Skeletal muscle tissue (tissue), 4 donors: ENCODE results near the gene COL17A1. TPM values are rescaled to one million over a fixed set of nuclear protein-coding genes. Genes with fewer than 3 reads are reported as not detected.

Source experiments
- H3K27ac ChIP-seq: one replicate; pipeline ENCODE4 v1.7.0; 2013; ENCODE audit warnings: mild to moderate bottlenecking, low read depth, low read length, inconsistent platforms
- H3K27me3 ChIP-seq, 3 donors: one replicate each; pipeline ENCODE4 v1.7.0; 2013; ENCODE audit warnings: low read length in 3 of 3; ENCODE audit not compliant: control insufficient read depth in 3 of 3, insufficient read depth in 3 of 3
- H3K36me3 ChIP-seq, 3 donors: one replicate each; pipeline ENCODE4 v1.7.0; 2013; ENCODE audit warnings: low read length in 3 of 3; ENCODE audit not compliant: control insufficient read depth in 3 of 3, insufficient read depth in 3 of 3
- H3K4me1 ChIP-seq, 3 donors: one replicate each; pipeline ENCODE4 v1.7.0; 2013; ENCODE audit warnings: low read length in 3 of 3, mild to moderate bottlenecking in 3 of 3; ENCODE audit not compliant: control insufficient read depth in 3 of 3, insufficient read depth in 3 of 3
- H3K4me3 ChIP-seq, 3 donors: one replicate each; pipeline ENCODE4 v1.7.0; 2013; ENCODE audit warnings: low read length in 3 of 3
- H3K9ac ChIP-seq, 3 donors: one replicate each; pipeline ENCODE4 v1.7.0; 2013; ENCODE audit warnings: low read length in 3 of 3, mild to moderate bottlenecking in 3 of 3, moderate library complexity in 2 of 3, low read depth in 1 of 3
- H3K9me3 ChIP-seq, 3 donors: one replicate each; pipeline ENCODE4 v1.7.0; 2013; ENCODE audit warnings: low read length in 3 of 3; ENCODE audit not compliant: control insufficient read depth in 3 of 3
- total RNA-seq: library from RNA; depleted of rRNA; stranded (reverse); fragments of >200 nt; gene quantifications from one replicate; pipeline ENCODE4 v1.2.3, GENCODE V29; 2014
- donor health status: Osteomylitis.

Gene COL17A1
- total RNA-seq, 1 donor from 2014 or later: under 0.01 TPM

DNA sequence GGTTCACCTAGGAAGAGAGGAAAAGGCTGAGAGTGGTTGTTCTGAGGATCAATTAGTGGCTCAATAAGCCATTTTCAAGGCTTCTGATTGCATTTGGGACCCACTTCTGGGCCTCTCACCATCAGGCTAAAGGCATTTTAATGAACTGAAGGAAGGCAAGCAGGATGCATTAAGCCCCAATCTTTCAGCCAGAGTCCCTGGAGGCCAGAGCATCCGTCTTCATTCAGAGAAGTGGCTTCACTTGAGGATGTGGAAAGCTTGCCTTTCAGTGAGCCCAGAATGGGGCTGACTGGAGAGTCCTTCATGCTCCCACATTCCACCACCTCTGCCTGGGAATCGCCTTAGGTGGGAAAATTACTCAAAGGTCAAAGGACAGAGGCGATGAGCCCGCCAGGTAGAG lies 41.8 kb downstream of the COL17A1 start:
- H3K9me3 ChIP-seq: no peaks in the 10 kb centered on the region
- H3K9ac ChIP-seq: no peak overlapping the region
- H3K4me3 ChIP-seq: no peak overlapping the region
- peaks cover 0 to under 1% (median 0%) of the 10 kb centered on the region in 3 donors for H3K27me3 ChIP-seq
- H3K27ac ChIP-seq: no peak overlapping the region
- no peaks in the 10 kb centered on the region for H3K36me3 ChIP-seq
- H3K4me1 ChIP-seq: no peaks in the 10 kb centered on the region

DNA sequence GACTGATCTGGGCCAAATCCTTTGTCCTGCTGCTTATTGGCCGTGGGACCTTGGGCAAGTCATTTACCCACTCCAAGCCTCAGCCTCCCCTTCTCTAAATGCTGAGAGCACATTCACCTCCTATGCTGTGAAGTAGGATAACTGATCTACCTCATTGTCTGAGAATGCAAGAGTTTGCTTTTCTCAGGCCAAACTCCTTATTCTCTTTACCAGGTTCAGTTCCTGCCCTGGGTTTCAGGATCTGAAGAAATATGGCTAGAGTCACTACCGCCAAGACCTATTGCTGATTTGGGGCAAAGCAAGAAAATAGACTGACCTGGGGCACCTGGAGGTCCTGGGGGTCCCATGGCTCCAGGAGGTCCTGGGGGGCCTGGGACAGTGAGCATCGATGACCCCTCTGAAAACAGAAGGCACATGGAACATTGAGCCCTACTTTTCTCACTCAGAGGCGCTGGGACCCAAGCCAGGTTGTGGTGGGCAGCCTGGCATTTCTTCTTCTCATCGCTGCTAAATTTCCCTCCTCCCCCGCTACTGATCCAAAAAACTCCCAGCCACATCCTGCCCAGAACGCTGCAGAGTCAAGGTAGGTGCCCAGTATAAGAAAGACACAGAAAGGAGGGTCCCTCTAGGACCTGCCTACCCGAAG lies 42.4 kb downstream of the COL17A1 start:
- no peaks in the 10 kb centered on the region for H3K9me3 ChIP-seq
- H3K27ac ChIP-seq: no peak overlapping the region
- no peaks in the 10 kb centered on the region for H3K4me1 ChIP-seq
- no peaks in the 10 kb centered on the region for H3K36me3 ChIP-seq
- no peaks in the 10 kb centered on the region for H3K27me3 ChIP-seq
- H3K4me3 ChIP-seq: no peak overlapping the region
- H3K9ac ChIP-seq: no peak overlapping the region

DNA sequence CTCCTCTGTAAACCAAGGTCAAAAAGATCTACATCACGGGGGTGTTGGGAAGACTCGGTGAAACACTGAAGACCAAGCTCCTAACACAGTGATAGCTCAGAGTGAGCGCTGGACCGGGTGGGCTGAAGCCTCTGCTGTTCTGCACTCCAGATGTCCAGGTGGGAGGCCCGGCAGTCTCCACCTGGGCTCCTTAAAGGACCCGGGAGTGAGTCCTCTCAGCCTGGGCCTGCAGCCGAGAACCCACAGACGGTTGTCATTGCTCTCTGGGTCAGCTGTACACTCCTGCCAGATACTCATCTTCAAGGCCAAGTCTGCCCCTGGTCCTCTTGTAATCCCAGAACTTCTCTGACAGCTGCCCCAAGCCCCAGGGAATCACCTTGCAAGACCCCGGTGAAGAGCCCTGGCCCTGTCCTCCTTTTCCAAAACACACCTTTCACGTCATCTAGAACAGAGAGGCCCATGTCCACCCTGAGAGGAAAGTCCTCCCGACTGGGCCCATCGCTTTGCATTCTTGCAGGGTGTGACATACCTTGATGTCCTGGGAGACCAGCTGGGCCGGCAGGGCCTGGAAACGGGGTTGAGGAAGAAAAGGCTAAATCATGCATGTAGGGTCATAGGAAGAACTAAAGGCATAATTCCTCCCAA lies 43.7 kb downstream of the COL17A1 start:
- Histone ChIP-seq H3K27me3 (no peaks in the 10 kb centered on the region), H3K9ac (no peak overlapping the region), H3K36me3 (no peaks in the 10 kb centered on the region), H3K9me3 (no peaks in the 10 kb centered on the region), H3K4me3 (no peak overlapping the region), H3K4me1 (no peaks in the 10 kb centered on the region), H3K27ac (no peak overlapping the region)

DNA sequence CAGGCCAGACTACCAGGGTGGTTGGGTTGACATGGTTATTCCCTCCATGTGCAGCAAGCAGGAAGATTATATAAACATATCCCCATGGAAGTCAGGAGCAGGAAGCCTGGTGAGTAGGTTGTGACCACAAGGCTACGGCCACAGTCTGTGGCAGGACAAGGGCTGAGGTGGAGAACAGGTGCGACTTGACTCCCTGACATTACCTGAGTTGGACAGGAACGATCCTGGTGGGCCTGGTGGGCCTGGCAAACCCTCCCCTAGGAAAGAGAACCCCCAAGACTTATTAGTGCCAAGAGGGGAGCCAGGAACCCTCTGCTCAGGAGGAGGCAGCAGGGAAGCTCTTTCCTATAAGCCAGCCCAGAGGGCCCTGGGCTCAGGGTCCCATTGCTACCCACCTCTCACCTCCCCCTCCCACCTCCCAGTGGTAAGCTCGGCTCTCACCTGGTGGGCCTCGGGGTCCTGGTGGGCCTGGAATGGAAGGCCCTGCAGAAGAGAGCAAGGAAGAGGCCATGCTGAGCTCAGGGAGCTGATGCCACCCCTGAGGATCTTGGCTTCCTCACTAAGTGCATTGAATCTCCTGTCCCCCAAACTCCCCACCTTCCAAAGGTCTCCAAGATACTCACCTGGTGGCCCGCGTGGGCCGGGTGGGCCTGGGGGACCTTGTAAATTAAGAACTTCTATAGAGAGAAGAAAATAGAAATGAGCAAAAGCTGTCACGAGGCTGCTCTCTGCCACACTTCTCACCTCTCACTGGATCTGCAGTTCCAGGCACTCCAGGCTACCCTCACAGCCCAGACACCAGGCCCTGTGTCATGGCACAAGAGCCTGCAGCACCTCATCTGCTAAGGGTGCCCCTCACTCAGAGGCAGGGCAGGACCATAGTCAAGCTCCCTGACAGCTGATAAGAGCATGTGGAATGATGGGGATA lies 44.6 kb downstream of the COL17A1 start:
- H3K27me3 ChIP-seq: no peaks in the 10 kb centered on the region
- H3K4me3 ChIP-seq: no peak overlapping the region
- H3K9ac ChIP-seq: no peak overlapping the region
- H3K9me3 ChIP-seq: no peaks in the 10 kb centered on the region
- no peaks in the 10 kb centered on the region for H3K36me3 ChIP-seq
- no peak overlapping the region for H3K27ac ChIP-seq
- H3K4me1 ChIP-seq: no peaks in the 10 kb centered on the region

DNA sequence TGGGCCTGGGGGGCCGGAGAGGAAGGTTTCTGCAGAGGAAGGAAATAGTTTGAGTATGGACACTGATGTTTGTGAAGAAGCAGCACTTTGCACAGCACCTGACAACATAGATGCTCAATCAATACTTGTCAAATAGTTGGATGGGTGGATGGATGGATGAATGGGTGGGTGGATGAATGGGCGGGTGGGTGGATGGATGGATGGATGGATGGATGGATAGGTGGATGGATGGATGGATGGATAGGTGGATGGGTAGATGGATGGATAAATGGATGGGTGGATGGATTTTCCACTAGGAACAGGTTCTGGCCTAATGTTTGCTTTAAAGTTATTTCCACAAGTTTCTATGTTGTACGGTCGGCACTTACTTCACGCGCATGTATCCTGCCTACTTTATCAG lies 45.3 kb downstream of the COL17A1 start:
- Histone ChIP-seq H3K4me3 (no peak overlapping the region), H3K4me1 (no peaks in the 10 kb centered on the region), H3K36me3 (no peaks in the 10 kb centered on the region), H3K9ac (no peak overlapping the region), H3K27me3 (no peaks in the 10 kb centered on the region), H3K9me3 (no peaks in the 10 kb centered on the region), H3K27ac (no peak overlapping the region)

DNA sequence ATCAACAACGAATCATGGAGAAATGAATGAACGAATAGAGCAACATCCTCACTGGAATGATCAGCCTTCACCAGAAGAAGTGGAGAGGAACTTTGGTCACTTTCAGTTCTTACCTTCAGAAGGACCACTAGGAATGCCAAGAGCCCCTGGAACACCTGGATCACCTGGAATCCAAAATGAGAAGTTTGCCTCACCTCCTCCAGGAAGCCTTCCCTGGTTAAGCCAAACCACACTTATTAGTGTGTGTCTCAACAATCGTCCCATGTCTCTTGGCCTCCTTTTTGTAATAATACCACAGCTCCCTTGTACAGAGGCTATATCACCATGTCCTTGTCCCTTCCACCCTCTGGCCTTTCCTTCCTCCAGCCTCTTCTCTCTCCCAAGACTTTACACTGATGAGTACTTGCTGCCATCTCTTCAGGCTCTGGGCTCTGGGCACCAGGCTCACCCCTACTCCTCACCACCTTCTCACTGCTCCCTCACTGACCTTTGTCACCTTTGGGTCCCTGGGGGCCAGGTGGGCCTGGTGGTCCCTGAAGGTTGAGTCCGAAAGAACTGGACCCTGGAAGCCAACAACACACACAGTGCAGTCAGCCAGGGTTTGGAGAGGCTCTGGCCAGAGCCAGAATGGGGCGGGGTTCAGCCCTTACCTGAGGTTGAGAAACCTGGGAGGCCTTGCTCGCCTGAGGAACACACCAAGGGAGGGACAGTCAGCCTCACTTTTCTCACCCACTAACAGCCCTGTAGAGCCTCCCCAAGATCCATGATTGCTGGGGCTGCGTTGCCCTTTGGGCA lies 46.5 kb downstream of the COL17A1 start:
- Histone ChIP-seq H3K4me3 (no peak overlapping the region), H3K9me3 (no peaks in the 10 kb centered on the region), H3K36me3 (no peaks in the 10 kb centered on the region), H3K9ac (no peak overlapping the region), H3K4me1 (no peaks in the 10 kb centered on the region), H3K27ac (no peak overlapping the region), H3K27me3 (no peaks in the 10 kb centered on the region)

DNA sequence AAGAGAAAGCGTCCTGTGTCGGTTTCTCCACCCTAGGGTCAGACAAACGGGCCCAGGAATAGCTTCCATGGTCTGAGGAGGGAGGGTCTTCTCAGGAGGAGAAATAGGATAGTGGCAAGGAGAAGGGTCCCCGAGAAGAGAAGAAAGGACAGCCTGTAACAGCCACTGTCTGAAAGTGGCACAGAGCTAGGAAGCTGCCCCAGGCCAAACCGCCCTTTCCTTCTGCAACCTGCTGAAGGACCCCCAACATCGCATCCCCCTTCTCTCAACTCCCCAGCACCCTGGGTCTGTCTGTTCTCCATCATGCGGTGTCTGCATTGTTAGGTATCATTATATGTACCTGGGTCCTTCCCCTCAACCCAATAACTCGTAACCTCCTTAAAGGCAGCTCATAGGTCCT lies 47.1 kb downstream of the COL17A1 start:
- no peaks in the 10 kb centered on the region for H3K27me3 ChIP-seq
- no peaks in the 10 kb centered on the region for H3K9me3 ChIP-seq
- H3K36me3 ChIP-seq: no peaks in the 10 kb centered on the region
- H3K4me1 ChIP-seq: no peaks in the 10 kb centered on the region
- H3K4me3 ChIP-seq: no peak overlapping the region
- H3K9ac ChIP-seq: no peak overlapping the region
- no peak overlapping the region for H3K27ac ChIP-seq

DNA sequence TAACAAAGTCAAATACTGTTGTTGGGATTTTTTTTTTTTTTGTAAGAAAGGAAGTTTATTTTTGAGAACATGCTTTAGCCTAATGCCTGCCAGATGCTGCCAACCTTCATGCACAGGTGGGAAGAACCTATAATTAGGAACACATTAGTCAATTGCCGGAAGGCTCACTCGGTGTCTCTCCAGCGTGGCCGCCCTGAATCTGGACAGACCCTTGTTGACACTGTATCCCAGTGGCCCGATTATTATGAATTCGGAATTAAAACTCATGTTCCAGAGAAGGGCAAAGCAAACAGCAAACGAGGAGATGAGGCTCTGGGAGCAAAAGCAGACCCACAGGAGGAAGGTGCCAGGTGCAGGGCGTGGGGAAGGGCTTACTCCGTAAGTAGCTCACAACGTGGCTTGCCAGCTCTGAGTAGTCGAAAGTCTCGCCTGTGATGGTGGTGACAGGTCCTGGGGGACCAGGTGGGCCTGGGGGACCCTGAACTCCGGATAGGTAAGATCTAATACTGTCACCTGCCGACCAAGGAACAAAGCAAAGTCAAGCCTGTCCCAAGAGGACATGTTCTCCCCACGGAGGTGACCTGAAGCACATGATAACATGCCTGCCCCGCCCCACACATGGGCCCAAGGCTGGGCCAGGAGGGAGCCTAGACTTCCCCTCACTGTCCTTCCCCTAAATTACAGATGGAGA lies 48.3 kb downstream of the COL17A1 start:
- Histone ChIP-seq H3K4me1 (no peaks in the 10 kb centered on the region), H3K9me3 (no peaks in the 10 kb centered on the region), H3K9ac (no peak overlapping the region), H3K36me3 (peaks cover 0 to 4% (median under 1%) of the 10 kb centered on the region in 3 donors), H3K27ac (no peak overlapping the region), H3K4me3 (no peak overlapping the region), H3K27me3 (no peaks in the 10 kb centered on the region)

DNA sequence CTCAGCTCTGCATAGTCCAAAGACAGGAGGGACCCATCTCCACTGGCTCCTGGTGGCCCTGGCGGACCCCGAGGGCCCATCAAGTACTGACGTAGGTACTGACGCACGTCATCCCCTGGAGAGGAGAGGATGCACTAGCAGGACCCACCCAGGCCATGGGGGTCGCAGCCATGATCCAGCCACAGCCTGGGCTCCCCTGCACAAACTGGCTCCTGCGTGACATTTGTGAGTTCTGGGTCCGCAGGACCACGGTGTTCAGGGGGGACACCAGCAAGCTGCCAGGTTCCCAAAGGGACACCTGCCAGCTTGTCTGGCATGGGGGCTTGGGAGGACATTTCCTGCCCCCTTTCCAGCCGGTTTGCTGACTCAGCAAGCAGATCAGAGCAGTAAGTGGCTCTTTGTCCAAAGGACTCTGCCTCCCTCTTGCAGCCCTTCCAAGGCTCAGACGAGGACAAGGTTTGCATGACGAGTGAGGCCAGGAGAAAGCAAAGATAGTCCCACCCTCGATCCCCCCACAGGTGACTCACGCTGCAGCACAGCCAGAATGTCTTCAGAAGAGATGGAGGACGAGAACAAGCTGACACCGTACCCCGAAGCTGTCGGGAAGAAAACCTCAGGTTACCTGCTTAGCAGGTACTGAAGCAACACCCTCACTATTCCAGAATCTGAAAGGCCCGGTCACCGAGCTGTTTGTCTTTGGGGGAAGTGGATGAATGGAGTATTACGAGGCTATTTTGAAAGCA lies 49.0 kb downstream of the COL17A1 start:
- no peaks in the 10 kb centered on the region for H3K4me1 ChIP-seq
- H3K27me3 ChIP-seq: no peaks in the 10 kb centered on the region
- no peak overlapping the region for H3K9ac ChIP-seq
- H3K36me3 ChIP-seq: peaks cover 0 to 4% (median 3%) of the 10 kb centered on the region in 3 donors
- H3K9me3 ChIP-seq: no peaks in the 10 kb centered on the region
- no peak overlapping the region for H3K4me3 ChIP-seq
- H3K27ac ChIP-seq: no peak overlapping the region
